ENCODE measurements around the gene PHF23. TPM values are rescaled to one million over a fixed set of nuclear protein-coding genes. Genes with fewer than 3 reads are reported as not detected.

PHF23 gene
- total and polyA plus RNA-seq, 9 of the 15 experiments (the other 6 are each of a cell fraction or from before 2014, with no cell fraction given), result 7.4 to 87.5 (median 33.7) TPM

DNA sequence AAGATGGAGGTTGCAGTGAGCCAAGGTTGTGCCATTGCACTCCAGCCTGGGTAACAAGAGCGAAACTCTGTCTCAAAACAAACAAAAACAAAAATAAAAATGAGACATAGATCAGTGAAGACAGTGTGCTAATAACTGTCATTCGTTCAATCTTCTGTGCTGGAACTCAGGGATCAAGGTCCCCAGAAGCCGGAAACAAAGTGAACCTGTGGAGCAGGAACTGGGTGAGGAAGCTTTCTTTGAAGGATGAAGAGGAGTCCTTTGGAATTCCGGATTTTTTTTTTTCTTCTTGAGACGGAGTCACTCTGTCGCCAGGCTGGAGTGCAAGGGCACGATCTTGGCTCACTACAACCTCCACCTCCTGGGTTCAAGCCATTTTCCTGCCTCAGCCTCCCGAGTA is 40.2 kb upstream of the PHF23 start (continued):
- TF ChIP-seq ZNF239 (CRISPR knock-in tag; IDR thresholded peaks at IDR 0.05) (no peak), SIX5 (IDR thresholded peaks at IDR 0.05; ENCODE audit: borderline replicate concordance in 1 of 2, insufficient read depth in 1 of 2, low read depth in 1 of 2, low read length in 2 of 2) (no peak), ZNF766 (CRISPR knock-in tag; conservative IDR thresholded peaks at IDR 0.05) (no peak), PYGO2 (tag; IDR thresholded peaks at IDR 0.05) (no peak), ZFX (CRISPR knock-in tag; IDR thresholded peaks at IDR 0.05) (no peak), ZNF324 (CRISPR knock-in tag; IDR thresholded peaks at IDR 0.05) (no peak), ZNF436 (CRISPR knock-in tag; IDR thresholded peaks at IDR 0.05) (no peak), ARID1B (IDR thresholded peaks at IDR 0.05) (no peak), CSDE1 (IDR thresholded peaks at IDR 0.05) (no peak), SRSF1 (IDR thresholded peaks at IDR 0.05; ENCODE audit: low read depth, low read length) (no peak), PCBP2 (IDR thresholded peaks at IDR 0.05; ENCODE audit: low read depth, low read length, poor library complexity, severe bottlenecking) (no peak), STAT5A (IDR thresholded peaks at IDR 0.05; ENCODE audit: borderline replicate concordance, low read length) (no peak), SAFB2 (IDR thresholded peaks at IDR 0.05; ENCODE audit: borderline replicate concordance, low read depth, low read length, severe bottlenecking) (no peak)
- TF ChIP-seq, protein P1, sequence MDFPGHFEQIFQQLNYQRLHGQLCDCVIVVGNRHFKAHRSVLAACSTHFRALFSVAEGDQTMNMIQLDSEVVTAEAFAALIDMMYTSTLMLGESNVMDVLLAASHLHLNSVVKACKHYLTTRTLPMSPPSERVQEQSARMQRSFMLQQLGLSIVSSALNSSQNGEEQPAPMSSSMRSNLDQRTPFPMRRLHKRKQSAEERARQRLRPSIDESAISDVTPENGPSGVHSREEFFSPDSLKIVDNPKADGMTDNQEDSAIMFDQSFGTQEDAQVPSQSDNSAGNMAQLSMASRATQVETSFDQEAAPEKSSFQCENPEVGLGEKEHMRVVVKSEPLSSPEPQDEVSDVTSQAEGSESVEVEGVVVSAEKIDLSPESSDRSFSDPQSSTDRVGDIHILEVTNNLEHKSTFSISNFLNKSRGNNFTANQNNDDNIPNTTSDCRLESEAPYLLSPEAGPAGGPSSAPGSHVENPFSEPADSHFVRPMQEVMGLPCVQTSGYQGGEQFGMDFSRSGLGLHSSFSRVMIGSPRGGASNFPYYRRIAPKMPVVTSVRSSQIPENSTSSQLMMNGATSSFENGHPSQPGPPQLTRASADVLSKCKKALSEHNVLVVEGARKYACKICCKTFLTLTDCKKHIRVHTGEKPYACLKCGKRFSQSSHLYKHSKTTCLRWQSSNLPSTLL (IDR thresholded peaks at IDR 0.05), result no peak

Data from K562 (cell line).